Breast epithelium (tissue), 3 donors: Measurements from ENCODE around the gene NFIB.

Source experiments
- CTCF ChIP-seq, 3 donors: fragments of 450-650 bp; IDR thresholded peaks; one replicate each; pipeline ENCODE4 v1.5.1; 2016 to 2017; ENCODE audit warnings: antibody characterized with exemption in 3 of 3, mild to moderate bottlenecking in 3 of 3, moderate library complexity in 3 of 3
- POLR2AphosphoS5 ChIP-seq, 3 donors: sonication (generic); formaldehyde crosslinking; IDR thresholded peaks; one replicate each; pipeline ENCODE4 v1.6.1; 2017; ENCODE audit warnings: antibody characterized with exemption in 3 of 3

DNA sequence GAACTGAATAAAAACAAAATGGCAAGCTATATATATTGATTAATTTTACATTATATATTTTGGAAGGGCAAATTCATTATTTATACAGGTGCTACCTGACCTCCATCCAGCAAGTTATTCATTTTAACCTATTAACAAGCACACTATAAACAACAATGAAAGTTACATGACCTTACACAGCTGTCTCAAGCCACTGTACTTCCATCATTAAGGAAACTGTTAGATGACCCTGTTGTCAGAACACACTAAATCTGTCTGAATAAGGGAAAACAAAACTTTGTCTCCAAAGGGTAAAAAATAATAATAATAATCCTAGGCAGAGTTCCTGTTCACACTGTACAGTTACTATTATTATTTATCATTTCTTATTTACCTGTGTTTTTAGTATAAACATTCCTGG, 44.0 kb downstream of the NFIB start:
- TF ChIP-seq CTCF (IDR thresholded peaks at IDR 0.05), result no peak
- TF ChIP-seq POLR2AphosphoS5 (IDR thresholded peaks at IDR 0.05), result no peak
